NCI-H1417 (cell line): Measurements from ENCODE around the gene DCHS2.
A peak's percentile ranks its signal among the peaks of the same experiment; 100 is the strongest.

ENCODE experiments used
- DNase-seq, 3 experiments: peaks; one replicate each; lab custom pipeline; 2025; lab: John Stamatoyannopoulos, UW

The DCHS2 gene, protein sequence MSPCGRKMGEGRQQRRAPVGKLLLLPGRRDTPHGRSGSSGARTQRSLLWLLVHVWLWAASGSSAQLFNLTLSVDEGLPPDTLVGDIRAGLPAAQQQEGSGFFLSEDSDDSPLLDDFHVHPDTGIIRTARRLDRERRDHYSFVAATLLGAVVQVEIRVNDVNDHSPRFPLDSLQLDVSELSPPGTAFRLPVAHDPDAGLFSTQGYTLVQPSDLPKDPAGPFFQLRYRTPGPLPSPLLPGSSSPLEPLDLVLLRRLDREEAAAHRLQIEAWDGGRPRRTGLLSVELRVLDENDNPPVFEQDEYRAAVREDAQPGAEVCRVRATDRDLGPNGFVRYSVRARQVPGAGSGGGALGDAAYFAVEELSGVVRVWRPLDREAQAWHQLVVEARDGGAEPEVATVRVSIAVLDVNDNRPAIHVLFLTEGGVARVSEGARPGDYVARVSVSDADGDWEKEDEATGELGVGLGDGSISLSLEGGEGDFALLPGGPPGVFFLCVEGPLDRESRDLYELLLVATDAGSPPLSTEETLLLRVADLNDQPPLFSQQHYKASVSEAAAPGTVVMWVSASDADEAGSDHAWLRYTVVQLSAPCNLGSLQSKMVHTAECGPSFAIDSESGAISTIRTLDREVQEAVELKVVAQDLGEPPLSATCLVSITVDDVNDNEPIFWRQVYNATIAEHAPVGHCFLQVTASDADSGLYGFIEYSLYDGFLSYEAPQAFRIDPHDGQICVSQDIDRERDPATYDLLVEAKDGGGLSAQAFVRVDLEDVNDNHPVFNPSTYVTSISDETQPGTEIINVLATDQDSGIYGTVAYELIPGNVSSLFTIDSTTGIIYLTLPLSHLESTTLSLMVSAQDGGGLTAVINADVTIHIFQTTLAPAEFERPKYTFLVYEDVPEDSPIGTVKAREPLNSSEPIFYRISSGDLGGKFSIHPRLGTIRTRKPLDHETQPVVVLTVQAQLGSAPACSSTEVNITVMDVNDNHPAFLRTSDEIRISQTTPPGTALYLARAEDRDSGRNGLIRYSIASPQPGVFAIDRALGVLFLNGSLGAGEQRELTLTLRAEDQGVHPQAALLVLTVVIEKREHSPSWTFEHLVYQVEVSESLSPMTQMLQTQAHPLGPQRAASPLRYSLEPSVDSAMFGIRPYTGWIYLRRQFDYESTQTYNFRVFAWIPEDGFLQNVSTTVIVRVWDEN (N-terminal part only)

DNA sequence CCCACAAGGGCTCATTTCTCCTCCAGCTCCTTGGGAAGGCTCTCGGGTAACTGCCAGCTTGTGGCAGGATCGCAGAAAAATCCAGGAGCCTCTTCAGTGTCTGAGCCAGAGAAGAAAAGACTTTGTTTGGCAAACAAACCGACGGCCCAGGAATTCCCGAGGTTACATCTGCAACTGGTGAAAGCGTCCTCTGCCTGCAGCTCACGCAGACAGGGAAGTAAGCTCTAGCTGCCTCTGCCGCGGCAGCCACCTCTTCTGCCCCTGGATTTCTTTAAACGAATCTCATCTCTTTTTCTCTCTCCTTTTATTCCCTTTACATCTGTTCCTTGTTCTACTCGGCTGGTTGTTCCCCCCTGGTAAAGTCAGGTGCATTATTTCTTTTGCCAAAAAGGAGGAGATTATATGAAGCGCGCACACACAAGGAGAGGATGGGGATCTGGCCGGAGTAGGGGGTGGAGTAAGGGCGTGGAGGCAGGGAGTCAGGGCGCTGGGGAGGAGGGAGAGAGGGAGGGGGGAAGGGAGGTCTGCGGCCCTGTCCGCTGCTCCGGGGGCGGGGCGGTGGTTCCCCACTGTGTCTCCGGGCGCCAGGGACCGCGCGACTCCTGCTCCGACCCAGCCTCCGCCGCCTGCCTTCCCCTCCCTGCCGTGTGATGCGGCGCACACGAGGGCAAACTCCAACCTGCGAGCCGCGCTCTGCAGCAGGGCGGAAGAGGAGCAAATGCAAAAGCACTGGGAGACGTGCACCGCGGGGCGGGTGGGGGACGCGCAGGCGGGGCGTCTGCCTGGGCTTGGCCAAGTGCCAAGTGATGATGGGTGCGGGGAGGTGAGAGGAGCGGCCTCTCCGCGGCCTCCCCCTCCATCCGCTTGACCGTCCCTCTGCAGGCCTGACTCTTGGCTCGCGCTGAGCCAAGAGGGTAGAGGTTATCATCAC lies at the start of gene DCHS2:
Gene DCHS2 (minus strand): TSS at position 459 of the 931 bp plus-strand sequence. CDS start 444 bp downstream, at position 15.
- DNase-seq, result peak in 2 of 3 experiments; percentile 84 to 93

DNA sequence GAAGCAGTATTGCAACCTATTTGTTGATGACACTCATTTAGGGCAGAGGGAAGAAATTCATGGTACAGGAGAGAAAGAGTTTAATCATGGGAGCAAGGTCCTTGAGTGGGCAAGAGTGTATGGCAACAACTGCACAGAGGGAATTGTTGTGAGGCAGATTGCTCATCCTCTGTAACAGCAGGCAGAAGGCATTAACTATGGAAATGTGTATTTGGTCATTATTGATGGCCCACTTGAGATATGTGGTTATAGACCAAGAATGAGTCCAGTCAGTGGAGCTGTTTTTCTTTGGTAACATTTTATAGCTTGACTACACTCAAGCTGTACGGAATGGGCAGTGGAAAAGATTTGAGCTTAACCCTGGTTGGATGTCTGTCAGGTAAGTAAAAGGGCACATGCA lies 42.7 kb upstream of the DCHS2 start:
- DNase-seq, result peak in 1 of 3 experiments; percentile 12

DNA sequence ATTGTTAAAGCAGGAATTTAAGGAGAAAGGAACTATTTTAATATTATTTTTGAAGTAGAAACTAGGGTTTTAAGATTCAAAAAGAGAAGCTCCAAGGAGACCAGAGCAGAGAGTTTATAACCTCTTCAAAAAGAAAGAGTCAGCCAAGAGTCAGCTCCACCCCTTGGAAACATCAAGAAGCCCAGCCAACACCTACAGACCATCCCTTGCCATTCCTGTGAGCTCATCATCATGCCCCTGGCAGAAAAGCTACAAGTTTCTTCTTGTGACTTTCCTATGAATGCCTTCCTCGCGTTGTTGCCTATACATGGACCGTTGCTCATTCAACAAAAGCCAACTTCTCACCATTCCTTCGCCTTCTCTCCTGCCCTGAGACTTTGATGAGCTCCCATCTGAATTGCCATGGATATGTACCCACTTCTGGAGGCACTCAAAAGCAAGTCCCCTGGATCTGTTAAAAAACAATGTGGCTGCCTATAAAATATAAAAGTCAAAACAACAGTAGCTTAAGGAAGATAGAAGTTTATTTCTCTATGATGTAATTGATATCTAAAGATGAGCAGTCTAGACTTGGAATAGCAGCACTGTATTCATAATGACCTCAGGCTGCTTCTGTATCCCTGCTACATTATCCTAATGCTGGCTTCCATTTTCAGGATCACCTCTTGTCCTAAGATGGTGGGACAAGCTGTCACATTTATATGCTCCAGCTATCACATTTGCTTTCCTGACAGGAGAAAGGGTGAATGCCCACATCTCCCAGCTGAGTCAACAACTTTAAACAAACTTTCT lies 38.3 kb upstream of the DCHS2 start:
- no peak for DNase-seq

DNA sequence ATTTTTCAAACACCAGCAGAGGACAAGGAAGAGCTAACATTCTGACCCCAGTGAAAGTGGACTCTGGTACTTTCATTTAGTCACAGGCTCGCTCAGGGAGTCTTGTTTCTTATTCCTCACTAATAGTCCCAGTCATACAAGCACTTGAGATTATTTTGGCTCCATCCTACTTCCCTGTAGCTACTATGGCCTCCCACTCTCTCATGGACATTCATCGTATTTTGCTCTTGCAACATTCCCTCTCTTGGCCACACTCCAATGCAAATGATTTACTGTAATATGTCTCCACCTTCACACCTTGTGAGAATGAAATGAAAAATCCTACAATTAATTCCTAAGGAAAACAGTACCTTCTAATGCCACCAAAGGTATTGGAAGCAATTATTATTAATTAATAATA lies 37.3 kb upstream of the DCHS2 start:
- no peak for DNase-seq

DNA sequence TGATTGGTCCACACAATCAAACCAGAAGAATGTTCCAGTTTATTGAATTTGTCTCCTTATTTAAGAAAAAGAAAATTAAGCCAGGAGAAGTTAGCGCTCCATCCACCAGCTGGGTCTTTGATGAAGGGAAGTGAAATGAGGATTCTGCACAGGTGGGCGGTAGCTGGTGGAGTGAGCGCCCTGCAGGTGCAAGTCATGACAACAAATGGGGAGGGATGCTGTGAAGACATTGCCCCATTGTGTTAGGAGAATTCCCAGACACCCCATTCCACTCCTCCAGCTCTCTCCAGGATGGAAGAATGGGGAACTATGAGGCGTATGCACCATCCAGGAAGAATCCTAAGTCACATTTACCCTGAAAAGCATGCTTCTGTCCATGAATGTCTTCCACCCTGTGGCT lies 35.7 kb upstream of the DCHS2 start:
- no peak for DNase-seq

DNA sequence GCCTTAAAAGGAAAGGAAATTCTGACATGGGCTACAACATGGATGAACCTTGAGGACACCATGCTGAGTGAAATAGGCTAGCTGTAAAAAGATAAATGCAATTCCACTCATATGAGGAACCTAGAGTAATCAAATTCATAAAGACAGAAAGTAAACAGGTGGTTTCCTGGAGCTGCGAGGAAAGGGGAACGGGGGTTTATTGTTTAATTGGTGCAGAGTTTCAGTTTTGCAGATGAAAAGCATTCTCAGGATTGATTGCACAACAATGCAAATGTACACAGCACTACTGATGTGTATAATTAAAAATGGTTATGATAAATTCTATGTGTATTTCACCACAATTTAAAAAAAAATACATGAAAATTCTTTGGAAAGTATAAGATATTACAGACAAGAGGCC lies 34.6 kb upstream of the DCHS2 start:
- peak in 1 of 3 experiments; percentile 57 for DNase-seq

DNA sequence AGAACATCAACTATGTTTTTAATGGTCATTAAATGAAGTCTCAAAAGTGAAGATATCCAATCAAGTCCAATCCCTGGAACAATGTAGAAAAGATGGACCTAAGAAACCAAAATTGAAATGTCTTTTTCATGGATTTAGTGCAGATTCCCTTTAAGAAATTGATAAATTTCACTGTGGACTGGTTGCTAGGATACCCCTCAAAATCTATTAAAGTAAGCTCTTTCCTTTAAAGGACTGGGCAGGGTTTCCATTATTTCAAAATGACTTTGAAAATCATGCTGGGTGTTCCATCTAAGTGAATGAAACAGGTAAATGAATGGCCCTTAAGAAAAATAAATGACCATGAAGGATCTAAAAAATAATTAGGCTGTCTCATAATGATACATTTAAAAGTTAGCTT lies 30.0 kb upstream of the DCHS2 start:
- no peak for DNase-seq

DNA sequence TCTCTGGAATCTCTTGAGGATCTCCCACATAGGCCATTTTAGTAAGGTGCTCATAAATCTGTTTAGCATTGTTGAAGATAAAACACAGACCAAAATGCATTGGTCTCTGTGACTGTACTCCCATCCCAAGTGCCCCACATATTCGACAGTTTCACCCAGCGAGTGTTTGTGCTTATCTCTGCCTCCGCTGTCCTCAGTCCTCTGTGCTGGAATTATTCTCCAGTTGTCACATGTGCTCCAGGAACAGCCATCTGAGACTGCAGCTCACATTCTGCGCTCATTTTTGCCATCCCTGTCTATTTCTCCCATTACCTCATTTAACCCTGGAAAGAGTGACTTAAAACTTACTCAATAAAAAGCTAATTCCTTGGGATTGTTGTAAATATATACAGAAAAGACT lies 27.6 kb upstream of the DCHS2 start:
- DNase-seq, result no peak

DNA sequence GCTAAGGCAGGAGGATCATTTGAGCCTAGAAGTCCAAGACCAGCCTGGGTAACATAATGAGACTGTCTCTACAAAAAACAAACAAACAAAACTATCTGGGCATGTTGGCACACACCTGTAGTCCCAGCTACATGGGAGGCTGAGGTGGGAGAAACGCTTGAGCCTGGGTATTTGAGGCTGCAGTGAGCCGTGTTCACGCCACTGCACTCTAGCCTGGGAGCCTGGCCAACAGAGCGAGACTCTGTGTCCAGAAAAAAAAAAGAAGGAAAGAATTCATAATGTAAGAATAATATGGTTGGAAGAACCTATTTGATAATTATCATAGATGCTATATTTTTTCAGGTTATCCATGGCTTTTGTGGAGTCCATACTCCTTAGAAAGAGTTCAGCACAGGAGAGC lies 26.0 kb upstream of the DCHS2 start:
- DNase-seq, result no peak

DNA sequence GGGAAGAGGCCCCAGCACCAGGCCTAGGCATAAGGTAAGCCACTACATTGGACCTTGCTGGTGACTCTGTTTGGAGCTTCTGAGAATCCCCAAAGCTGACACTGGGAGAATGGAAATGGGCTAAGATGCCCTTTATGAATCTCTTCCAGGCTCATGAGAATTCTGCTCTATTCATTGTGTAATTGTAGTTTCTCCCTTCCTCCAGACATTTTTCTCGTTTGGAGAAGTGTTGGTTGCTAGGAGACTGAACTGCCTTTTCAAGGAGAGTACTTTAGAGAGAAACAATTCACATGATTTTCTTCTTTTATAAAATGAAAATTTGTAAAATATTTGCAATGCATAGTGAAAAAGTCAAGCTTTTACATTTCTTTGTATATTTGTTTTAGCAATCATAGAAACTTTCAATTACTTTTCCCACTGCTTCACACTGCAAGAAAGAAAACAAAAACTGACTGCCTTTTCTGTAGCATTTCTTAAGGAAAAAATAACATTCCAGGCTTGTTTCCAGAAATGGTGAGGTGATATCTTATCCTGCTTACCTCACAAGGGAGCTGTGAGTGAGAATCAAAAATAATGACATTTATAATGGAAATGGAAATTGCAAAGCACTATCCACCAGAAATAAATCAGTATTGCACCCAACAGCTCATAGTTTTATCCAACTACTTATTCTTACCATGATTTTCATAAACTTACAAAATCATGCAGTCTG lies 24.9 kb upstream of the DCHS2 start:
- DNase-seq, result peak in 1 of 3 experiments; percentile 15

DNA sequence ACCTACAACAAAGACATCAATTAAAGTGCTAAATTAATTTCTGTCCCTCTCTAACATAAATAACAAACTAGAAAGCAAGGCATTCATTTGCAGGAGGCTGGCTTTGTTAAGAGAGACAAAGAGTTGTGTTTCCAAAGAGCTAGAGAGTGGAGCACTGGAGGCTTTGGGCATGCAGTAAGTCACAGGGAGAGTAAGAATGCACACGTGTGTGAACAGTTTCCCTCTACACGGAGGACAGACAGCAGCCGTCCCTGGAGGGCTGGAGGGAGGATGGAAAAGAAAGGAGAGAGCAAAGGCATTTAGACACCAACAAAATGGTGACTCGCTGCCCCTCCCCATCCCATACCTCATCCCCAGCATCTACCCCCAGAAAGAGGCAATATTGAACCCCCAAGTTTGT lies 20.4 kb upstream of the DCHS2 start:
- peak in 2 of 3 experiments; percentile 29 to 47 for DNase-seq

DNA sequence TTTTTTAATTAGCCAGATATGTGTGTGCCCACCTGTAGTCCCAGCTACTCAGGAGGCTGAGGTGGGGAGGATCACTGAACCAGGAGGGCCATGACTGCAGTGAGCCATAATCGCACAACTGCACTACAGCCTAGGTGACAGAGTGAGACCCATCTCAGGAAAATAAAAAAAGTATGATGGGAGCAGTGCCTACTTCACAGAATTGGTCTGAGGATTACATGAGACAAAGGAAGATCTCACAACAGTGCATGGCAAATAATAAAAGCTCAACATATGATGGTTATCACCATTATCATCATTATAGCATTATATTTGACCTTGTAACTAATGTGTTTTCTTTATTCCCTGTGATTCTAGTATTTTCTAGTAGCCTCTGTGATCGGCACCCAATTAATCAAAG lies 19.9 kb upstream of the DCHS2 start:
- DNase-seq, result peak in 1 of 3 experiments; percentile 29

DNA sequence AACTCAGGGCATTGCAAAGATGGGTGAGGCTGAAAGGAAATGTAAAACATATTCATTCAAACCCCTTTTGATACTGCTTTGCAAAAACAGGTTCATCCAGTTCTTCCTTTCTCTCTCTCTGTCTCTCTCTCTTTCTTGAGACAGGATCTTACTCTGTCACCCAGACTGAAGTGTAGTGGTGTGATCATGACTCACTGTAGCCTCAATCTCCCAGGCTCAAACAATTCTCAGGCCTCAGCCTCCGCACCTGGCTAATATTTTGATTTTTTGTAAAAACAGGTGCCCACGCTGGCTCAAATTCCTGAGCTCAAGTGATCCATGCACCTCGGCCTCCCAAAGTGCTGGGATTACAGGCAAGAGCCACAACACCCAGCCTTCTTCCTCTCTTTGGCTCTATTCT lies 15.6 kb upstream of the DCHS2 start:
- DNase-seq, result peak in 1 of 3 experiments; percentile 13

DNA sequence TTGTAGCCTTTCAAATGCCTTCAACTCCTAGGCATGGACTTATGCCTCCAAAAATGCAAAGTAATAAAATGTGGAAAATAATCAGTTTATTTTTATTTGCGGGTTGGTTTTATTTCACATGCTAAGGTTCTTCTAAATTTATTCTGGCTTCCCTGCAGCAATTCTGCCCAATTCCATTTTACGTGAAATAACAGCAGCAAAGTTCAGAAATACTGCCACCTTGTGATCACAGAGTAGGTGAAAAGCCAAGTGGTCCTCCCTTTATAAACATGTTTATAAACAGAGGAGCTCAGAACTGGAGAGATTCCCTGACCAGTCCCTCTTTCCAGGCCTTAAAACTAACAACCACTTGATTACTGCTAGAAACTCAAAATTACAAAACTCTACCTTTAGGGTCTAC lies 14.7 kb upstream of the DCHS2 start:
- peak in 2 of 3 experiments; percentile 26 to 78 for DNase-seq

DNA sequence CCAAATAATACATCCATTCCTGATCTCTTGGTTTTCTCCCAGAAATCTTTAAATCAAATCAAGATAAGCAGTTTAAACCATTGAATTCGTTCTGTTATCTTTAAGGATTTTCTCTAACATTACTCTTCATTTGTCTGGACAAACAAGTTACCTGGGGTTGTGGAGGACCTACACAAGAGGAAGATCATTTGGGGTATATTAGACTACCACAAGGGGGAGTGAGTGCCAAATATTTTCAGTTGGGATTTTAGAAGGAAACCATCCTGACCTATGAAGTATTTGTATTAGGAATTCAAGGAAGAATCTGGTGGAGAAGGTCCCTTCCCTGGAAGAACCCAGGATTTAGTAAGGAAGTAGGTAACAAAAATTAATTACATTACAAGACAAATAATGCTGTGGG lies 12.0 kb upstream of the DCHS2 start:
- peak in 1 of 3 experiments; percentile 65 for DNase-seq

DNA sequence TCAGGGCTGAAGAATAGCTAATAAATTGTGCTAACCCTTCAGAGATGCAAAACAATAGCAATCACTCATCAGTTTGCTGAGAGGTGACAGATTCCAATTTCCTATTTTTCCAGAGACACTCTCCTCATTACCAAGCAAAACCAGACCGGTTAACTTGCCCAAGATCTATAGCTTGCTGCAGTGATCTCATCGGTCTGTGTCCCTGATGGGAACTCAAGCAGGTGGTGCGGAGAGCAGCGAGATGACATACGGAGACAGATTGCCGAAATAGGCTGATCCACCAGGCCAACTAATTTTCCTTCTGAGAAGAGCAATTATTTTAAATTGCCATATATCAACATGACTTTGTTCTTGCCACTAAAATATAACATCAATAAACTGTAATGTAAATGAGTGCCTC lies 10.5 kb upstream of the DCHS2 start:
- DNase-seq, result peak in 2 of 3 experiments; percentile 50 to 88

DNA sequence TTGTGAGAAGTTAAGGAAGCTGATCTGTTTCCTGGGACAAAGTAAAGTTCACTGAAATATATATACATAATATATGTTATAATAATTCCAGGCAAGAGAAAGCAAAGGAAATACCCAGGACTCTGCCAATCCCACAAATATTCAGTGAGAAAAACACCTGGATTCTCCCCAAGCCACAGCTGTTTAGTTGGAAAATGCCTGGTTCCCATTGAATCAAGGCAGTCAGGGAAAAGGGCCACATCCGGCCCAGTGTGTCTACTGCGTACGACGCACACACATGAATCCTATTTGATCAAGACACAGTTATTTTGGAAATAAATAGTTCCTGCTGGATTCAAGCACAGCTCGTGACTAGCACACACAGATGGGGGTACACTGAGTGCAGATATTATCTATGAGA lies 6.3 kb upstream of the DCHS2 start:
- no peak for DNase-seq

DNA sequence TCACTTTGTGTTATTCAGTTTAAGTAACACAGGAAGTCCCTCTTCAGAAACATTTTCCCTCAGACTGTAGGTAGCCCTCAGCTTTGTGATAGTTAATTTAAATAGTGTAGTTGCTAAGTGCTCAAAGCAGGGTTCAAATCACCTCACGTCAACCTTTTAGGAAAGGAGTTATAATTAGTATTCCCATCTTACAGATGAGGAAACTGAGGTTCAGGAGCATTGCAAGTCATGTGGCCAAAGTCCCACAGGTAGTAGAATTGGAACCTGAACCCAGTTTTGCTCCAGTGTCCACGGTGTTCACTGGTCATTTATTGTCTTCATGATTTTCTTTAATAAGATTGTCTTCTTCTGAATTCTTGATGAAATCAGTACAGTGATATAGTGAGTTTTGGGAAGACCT lies 4.3 kb upstream of the DCHS2 start:
- DNase-seq, result no peak

DNA sequence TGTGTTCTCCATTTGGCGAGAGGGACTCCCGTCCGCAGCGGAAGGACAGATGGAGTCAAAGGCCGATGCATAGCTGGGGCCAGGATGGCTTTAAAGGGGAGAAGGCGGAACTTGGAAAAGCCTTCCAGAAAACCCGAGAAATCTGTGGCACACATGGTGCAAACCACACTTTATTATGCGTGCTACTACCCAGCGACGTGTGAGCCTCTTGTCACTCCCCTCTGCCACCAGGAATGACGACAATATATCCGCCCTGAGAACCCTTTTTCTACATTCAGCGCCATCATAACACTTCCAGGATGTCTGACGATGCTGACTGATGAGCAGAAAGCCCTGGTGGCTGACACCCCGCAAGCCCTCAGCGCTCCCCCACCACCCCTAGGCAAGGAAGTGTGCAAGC lies 689 bp upstream of the DCHS2 start:
- DNase-seq, result no peak
